Measurements from ENCODE around the gene JTB.

JTB gene

DNA sequence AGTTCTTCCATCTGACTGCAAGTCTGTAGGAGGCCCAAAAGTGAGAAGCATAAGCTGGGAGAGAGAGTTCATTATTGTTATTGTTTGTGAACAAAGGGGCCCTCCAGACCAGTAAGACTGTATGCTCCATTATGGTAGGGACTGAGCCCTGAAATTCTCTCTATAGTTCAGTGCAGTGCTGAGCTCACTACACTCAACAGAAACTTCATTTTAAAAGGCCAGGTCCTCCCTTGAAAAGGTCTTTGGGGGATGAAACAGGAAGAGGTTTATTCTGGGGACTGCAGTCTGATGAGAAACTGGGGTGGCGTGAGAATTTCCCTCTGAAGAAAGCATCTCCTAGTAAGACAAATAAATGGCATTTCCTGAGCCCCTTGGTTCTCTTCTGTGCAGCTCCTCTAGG, 49.2 kb downstream of the JTB start:
- DNase-seq (ENCODE audit: low read depth): no peak
- no peak for TF ChIP-seq CTCF (conservative IDR thresholded peaks at IDR 0.05; ENCODE audit: control insufficient read depth, insufficient read depth, low read depth, low read length)
- H3K4me3 ChIP-seq (ENCODE audit: control insufficient read depth, low read depth, low read length): no peak overlapping the region

DNA sequence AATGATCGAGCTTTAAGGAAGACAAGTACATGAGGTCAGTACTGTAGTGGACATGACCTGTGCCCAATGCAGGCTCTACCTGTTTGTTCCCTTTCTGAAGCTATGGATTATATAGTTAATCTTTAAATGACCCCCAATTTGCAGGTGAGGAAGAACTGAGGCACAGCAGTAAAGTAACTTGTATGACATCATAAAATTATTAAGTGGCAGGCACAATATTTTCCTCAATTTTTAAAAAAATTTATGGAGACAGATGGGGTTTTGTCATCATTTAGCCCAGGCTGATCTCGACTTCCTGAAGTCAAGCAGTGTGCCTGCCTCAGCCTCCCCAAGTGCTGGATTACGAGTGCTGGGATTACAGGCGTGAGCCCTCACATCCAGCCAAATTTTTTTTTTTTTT, 51.1 kb downstream of the JTB start:
- no peak for TF ChIP-seq CTCF (conservative IDR thresholded peaks at IDR 0.05; ENCODE audit: control insufficient read depth, insufficient read depth, low read depth, low read length)
- no peak overlapping the region for H3K4me3 ChIP-seq (ENCODE audit: control insufficient read depth, low read depth, low read length)
- DNase-seq (ENCODE audit: low read depth): no peak

Measured in fibroblast of mammary gland (primary cell).